ENCODE measurements around the gene ZNF587B.
"Not testable (repeated sequence)": the region's sequence is repeated elsewhere in the genome, so short reads cannot be mapped to it uniquely, and the experiment has no call there.

The ZNF587B gene

GRCh38 chr19:57886046-57886445 is 55.9 kb downstream of the ZNF587B start:
- H3K4me1 ChIP-seq = no peaks in the 10 kb centered on the region
- H3K36me3 ChIP-seq = peaks cover 37% of the 10 kb centered on the region
- TF ChIP-seq CTCF (IDR thresholded peaks at IDR 0.05; ENCODE audit: low read depth, low read length) = no peak
- no peak for DNase-seq
- H3K4me3 ChIP-seq (ENCODE audit: low read depth, low read length) = no peak overlapping the region
- H3K27me3 ChIP-seq = no peaks in the 10 kb centered on the region
- H3K9me3 ChIP-seq = no peaks in the 10 kb centered on the region; the same call in none of the 2 replicates

GRCh38 chr19:57887195-57887941 is 57.3 kb downstream of the ZNF587B start:
- Histone ChIP-seq H3K36me3 (peaks cover 37% of the 10 kb centered on the region), H3K27me3 (no peaks in the 10 kb centered on the region), H3K9me3 (no peaks in the 10 kb centered on the region; the same call in none of the 2 replicates), H3K4me3 (ENCODE audit: low read depth, low read length) (peak overlapping the region; percentile 99), H3K4me1 (no peaks in the 10 kb centered on the region)
- no peak for TF ChIP-seq CTCF (IDR thresholded peaks at IDR 0.05; ENCODE audit: low read depth, low read length)
- DNase-seq = no peak

- no peak for TF ChIP-seq CTCF (IDR thresholded peaks at IDR 0.05; ENCODE audit: low read depth, low read length)
- Histone ChIP-seq H3K9me3 (no peaks in the 10 kb centered on the region; the same call in none of the 2 replicates), H3K27me3 (no peaks in the 10 kb centered on the region)
Observed at GRCh38 chr19:57888107-57888559, 58.0 kb downstream of the ZNF587B start.

GRCh38 chr19:57888560-57889231 is 58.6 kb downstream of the ZNF587B start, which contains the start of gene ZNF814:
ZNF814 (minus strand) TSS chr19:57889037; CDS start chr19:57888802, 235 bp downstream.
- Histone ChIP-seq H3K27me3 (no peaks in the 10 kb centered on the region), H3K4me3 (ENCODE audit: low read depth, low read length) (peak within 1 kb of the TSS; percentile 99), H3K36me3 (peaks cover 29% of the 10 kb centered on the region), H3K4me1 (no peaks in the 10 kb centered on the region), H3K9me3 (no peaks in the 10 kb centered on the region; the same call in none of the 2 replicates)
- TF ChIP-seq CTCF (IDR thresholded peaks at IDR 0.05; ENCODE audit: low read depth, low read length) = peak; percentile 42
- DNase-seq = peak; percentile 90

More at GRCh38 chr19:57888107-57888559, 58.0 kb downstream of the ZNF587B start:
- no peak for DNase-seq
- H3K4me3 ChIP-seq (ENCODE audit: low read depth, low read length) = peak overlapping the region; percentile 99
- no peaks in the 10 kb centered on the region for H3K4me1 ChIP-seq
- peaks cover 32% of the 10 kb centered on the region for H3K36me3 ChIP-seq

- H3K36me3 ChIP-seq = peaks cover 15% of the 10 kb centered on the region
- H3K4me1 ChIP-seq; H3K4me3 ChIP-seq (ENCODE audit: low read depth, low read length); H3K9me3 ChIP-seq; H3K27me3 ChIP-seq; DNase-seq: not testable (repeated sequence)
Observed at GRCh38 chr19:57890706-57891105, 60.6 kb downstream of the ZNF587B start.
